GM12874 (cell line): Measurements from ENCODE around the gene ZNF716.

Source experiments
- TF ChIP-seq, protein P1 (sequence below): IDR thresholded peaks from 2 replicates; pipeline ENCODE4 v1.5.1; 2011; ENCODE audit warnings: low read depth, mild to moderate bottlenecking, control low read depth, low read length, moderate library complexity; ENCODE audit not compliant: insufficient read depth

The ZNF716 gene

DNA sequence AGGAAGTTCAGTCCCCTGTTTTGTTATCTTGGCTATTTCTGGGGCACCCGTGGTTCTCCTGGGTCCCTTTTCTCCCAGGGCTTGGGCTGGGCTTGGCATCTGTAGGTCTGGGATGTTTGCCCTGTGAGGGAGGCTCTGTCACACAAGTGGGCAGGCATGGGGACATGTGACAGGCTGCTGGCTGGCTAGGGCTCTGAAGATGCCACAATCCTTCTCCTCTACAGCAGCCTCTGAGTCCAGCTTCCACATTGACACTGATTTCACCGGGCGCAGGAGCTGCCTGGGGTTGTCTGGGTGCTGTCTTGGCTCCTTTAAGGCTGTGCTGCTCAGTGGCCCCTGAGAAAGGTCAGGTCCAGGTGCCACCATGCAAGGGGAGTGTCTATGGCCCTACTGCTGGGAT, 37.4 kb upstream of the ZNF716 start:
- TF ChIP-seq, protein P1, sequence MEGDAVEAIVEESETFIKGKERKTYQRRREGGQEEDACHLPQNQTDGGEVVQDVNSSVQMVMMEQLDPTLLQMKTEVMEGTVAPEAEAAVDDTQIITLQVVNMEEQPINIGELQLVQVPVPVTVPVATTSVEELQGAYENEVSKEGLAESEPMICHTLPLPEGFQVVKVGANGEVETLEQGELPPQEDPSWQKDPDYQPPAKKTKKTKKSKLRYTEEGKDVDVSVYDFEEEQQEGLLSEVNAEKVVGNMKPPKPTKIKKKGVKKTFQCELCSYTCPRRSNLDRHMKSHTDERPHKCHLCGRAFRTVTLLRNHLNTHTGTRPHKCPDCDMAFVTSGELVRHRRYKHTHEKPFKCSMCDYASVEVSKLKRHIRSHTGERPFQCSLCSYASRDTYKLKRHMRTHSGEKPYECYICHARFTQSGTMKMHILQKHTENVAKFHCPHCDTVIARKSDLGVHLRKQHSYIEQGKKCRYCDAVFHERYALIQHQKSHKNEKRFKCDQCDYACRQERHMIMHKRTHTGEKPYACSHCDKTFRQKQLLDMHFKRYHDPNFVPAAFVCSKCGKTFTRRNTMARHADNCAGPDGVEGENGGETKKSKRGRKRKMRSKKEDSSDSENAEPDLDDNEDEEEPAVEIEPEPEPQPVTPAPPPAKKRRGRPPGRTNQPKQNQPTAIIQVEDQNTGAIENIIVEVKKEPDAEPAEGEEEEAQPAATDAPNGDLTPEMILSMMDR, result no peak

DNA sequence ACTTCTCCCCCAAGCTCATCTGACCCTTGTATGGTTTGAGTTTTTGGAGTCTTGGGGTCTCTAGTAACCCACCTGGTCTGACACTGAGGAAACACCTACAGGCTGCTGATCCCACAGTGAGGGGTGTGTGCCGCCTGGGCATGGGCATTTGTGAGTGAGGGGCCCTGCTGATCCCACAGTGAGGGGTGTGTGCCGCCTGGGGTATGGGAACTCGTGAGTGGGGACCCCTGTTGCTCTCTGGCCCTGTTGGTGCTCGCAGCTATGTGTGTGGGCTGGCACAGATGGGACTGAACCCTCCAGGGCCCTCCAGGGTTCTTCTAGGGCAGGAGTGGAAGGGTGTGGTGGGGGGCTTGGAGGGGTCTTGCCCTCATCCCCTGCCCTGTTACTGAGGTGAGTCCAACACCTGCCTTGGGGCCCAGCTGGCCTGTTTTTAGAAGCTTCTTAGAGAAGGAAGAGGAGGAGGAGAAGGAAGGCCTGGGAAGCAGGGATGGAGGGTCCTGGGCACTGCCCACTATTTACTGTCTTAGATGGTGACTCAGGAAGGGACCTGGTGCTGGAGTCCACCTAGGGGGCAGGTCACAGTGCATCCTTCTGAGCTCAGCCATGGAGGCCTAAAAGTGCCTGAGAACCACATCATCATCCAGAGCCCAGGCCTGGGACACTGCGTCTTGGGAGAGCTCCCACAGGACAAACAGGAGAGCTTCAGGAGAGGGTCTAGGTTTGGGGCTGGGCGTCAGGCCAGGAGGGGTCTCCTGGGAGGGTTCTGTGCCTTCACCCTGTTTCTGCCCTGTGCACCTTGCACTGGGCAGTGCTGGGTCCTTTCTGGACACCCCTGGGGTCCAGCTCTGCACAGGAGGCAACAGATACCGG, 36.2 kb upstream of the ZNF716 start:
- TF ChIP-seq, protein P1, result no peak

DNA sequence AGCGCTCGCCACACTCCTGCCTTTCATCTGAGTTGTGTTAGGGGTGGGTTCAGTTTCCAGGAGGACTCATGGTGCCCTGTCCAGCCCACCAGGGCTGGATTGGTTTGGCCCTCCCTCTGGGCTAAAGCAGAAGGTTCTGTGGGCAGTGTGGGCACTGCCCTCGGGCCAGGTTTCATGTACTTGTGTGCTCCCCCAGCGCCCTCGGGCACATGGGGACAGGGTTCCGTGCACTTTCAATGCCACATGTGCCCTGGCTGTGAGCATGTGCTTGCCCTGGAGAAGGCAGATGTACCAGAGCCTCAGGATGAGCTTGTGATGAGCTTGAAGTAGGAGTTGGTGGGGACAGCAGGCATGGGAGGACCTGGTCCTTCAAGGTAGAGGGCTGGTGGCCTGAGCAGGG, 35.6 kb upstream of the ZNF716 start:
- TF ChIP-seq, protein P1, result no peak

DNA sequence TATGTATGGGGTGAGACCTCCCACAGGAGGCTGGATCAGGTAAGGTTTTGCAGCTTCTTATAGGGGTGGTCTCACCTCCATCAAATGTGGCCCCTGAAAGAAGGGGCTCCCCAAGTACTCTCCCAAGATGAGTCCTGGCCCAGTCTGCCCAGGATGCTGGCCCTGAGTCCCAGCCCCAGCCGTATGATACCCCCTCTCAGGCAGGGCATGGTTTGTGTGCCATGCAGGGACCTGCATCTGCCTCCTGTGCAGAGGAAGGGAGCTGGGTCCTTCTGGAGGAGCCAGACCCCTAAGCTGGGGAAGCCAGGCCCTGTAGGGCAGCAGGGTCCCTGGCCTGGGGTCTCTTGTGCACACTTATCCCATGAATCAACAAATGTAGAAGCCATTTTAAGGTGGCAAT, 35.1 kb upstream of the ZNF716 start:
- TF ChIP-seq, protein P1, result no peak

DNA sequence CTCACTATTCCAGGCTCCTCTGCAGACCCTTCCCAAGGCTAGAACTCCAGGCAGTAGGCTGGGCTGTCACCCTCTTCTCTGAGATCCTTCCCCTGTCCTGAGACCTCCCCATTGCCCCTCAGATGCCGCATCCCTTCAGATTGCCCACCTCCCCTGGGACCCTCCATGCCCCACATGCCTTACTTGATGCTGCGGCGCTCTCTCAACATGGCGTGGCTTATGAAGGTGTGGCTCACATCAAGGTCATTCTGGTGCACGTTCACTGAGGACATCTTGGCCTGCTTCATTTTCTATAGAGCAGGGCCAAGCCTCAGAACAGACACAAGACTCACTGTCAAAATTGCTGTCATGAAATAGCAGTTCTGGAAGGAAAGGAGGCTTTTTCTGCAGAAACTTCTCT, 34.7 kb upstream of the ZNF716 start:
- TF ChIP-seq, protein P1, result no peak

DNA sequence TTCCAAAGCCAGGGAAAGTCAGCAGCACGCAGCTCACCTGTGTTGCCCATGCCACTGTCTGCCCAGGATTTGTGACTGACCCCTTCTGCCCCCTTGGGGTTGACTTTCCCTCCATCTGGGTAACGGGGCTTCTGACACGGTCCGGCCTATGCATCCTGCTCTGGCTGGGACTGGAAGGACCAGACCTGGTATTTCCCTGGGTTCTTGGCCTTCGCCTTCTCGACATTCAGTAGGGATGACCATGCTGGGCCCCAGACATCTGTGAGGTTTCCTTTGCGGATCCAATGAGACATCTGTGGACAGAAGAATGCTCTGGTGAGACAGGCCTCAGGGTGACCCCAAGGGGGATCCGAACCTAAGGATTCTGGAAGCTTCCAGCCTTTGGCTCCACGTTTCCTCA, 34.2 kb upstream of the ZNF716 start:
- TF ChIP-seq, protein P1, result no peak

DNA sequence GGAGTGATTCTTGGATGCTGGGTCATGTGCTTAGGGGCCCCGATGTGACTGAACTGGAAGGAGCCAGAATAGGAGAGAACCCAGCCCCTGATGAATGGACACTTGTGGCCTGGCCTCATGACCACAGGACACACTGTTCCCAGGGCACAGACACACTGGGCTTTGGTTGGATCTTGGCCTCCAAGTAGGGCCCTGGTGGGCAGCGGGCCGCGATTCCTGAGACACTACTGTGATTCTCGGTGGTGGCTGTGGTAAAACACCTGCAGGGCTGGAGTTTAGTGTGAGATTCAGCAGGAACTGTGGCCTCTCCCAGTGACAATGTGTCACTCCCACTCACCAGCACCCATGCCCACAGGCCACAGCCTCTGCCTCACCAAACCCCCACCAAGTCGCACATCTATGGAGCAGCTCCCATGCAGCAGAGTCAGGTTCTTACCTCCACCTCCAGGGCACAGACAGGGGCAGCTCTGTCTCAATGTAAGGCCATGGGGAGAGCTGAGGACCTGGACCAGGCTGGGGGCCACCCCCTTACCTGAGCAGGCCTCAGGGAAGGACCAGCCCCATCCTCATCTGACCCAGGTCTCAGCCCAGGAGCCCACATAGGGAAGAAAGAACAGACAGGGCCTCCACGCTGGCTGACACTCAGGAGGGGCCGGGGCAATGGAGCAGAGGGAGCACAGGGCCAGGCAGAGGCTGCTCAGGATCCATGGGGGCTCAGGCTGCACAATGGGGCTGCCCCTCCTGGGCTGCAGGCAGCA, 33.2 kb upstream of the ZNF716 start:
- TF ChIP-seq, protein P1, result no peak
